Measurements from ENCODE around the gene CEACAM1.

- TF ChIP-seq CTCF (conservative IDR thresholded peaks at IDR 0.05; ENCODE audit: low read depth in 2 of 2) (no peak), POLR2AphosphoS5 (IDR thresholded peaks at IDR 0.05; ENCODE audit: low read depth) (no peak), STAT1 (IDR thresholded peaks at IDR 0.05; ENCODE audit: unreplicated experiment) (no peak), ETS1 (IDR thresholded peaks at IDR 0.05) (no peak), REST (IDR thresholded peaks at IDR 0.05; ENCODE audit: unreplicated experiment) (no peak), JUNB (IDR thresholded peaks at IDR 0.05; ENCODE audit: unreplicated experiment) (no peak), EZH2phosphoT487 (IDR thresholded peaks at IDR 0.05; ENCODE audit: unreplicated experiment) (no peak), ZNF331 (CRISPR knock-in tag; IDR thresholded peaks at IDR 0.05; ENCODE audit: low read depth) (no peak), EZH2 (IDR thresholded peaks at IDR 0.05; ENCODE audit: low read depth, unreplicated experiment) (no peak), CREB1 (CRISPR knock-in tag; IDR thresholded peaks at IDR 0.05; ENCODE audit: low read depth) (no peak), ZNF462 (CRISPR knock-in tag; IDR thresholded peaks at IDR 0.05) (no peak), NANOG (IDR thresholded peaks at IDR 0.05; ENCODE audit: borderline replicate concordance) (no peak)
These were observed 18.7 kb upstream of the CEACAM1 start for GRCh38 chr19:42546831-42547500.

Data from GM23338 (cell line).